Measurements from ENCODE around the gene APOBEC3A. TPM values are rescaled to one million over a fixed set of nuclear protein-coding genes. Genes with fewer than 3 reads are reported as not detected.

Gene APOBEC3A
- total RNA-seq, 1 donor, result not detected

DNA sequence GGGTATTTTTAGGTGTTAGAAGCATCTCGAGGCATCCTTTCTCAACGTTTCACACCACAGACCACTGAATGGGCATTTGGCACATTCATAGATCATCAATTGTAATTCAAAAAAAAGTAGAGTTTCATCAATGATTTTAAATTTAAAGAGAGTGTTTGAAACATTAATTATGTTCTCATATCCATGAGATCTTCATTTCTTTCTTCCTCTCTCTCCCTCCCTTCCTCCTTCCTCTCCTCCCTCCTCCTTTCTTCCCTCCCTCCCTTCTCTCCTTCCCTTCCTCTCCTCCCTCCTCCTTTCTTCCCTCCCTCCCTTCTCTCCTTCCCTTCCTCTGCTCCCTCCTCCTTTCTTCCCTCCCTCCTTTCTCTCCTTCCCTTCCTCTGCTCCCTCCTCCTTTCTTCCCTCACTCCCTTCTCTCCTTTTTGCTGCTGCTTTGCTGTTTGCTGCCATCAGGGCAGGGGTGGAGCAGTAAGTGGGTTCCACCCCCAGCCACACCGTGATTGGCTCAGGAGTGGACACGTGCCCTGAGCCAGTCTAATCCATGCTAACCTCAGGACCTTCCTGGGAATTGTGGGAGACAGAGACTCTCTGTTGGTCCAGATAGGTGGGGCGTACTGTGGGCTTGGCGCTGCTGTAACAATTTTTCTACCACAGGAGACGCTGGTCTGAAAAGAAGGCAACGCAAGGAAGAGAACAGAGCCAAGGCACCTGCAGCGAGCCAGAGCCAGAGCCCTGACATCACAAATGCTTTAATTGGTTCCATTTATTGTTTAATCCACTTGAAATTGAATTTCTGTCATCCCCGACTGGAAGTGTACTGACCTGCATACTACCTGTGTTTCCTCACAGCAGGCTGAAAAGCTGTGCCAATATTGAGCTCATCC is 33.7 kb upstream of the APOBEC3A start:
- DNase-seq (ENCODE audit: low read depth), result peak; percentile 92
- peak overlapping the region; percentile 52 for H3K4me3 ChIP-seq (ENCODE audit: low read depth, low read length)
- TF ChIP-seq, protein P1, sequence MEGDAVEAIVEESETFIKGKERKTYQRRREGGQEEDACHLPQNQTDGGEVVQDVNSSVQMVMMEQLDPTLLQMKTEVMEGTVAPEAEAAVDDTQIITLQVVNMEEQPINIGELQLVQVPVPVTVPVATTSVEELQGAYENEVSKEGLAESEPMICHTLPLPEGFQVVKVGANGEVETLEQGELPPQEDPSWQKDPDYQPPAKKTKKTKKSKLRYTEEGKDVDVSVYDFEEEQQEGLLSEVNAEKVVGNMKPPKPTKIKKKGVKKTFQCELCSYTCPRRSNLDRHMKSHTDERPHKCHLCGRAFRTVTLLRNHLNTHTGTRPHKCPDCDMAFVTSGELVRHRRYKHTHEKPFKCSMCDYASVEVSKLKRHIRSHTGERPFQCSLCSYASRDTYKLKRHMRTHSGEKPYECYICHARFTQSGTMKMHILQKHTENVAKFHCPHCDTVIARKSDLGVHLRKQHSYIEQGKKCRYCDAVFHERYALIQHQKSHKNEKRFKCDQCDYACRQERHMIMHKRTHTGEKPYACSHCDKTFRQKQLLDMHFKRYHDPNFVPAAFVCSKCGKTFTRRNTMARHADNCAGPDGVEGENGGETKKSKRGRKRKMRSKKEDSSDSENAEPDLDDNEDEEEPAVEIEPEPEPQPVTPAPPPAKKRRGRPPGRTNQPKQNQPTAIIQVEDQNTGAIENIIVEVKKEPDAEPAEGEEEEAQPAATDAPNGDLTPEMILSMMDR (IDR thresholded peaks at IDR 0.05; ENCODE audit: insufficient read depth, low read length), result peak; percentile 39

DNA sequence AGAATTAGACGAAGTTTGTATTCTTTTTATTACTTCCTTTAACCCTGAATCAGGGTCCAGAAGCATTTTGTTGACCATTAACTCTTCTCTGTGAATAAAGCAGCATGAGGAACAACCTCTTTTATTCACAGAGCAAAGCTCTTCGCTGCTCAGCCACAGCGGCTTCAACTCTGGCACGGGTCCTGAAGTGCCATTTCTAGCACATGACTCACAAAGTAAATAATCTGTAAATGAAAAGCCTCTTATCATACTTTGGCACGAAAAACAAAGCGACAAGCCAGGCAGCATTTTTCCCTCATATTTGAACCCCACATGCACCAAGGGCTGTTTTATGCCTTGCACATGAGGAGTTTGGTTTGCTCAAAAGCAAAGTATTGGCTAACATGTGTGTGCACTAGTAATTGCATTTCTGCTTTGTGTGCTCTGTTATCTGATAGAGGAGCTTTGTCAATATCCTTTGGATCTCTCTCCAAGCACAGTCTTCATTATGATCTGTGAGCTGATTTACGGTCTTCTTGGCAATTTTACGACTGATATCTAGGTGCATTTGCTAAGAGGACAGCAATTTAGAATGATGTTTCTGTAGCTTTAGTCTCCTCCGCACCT is 33.0 kb upstream of the APOBEC3A start:
- H3K4me3 ChIP-seq (ENCODE audit: low read depth, low read length), result peak overlapping the region; percentile 43
- TF ChIP-seq, protein P1 (IDR thresholded peaks at IDR 0.05; ENCODE audit: insufficient read depth, low read length), result no peak
- peak; percentile 98 for DNase-seq (ENCODE audit: low read depth)

DNA sequence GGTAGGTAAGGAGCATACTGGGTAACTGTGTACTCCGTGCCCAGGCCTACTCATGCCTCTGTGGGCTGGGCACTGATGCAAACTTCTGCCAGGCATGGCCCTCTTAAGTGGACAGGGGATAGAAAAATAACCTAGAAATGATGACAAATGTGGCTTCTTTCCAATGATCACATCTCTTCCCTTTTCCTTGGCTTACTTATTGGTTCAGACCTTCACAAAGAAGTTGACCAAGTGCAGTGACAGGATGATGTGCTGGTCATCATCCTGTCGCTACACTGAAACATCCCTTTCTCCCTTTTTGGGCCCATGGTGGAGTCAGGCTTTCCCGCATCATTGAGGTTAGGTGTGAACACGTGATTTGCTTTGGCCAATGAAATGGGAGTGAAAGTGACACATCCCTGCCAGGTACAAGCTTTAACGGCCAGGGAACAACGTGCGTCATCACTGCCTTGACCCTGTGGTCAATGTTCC is 31.8 kb upstream of the APOBEC3A start:
- DNase-seq (ENCODE audit: low read depth), result peak; percentile 29
- H3K4me3 ChIP-seq (ENCODE audit: low read depth, low read length), result no peak overlapping the region
- TF ChIP-seq, protein P1 (IDR thresholded peaks at IDR 0.05; ENCODE audit: insufficient read depth, low read length), result no peak

DNA sequence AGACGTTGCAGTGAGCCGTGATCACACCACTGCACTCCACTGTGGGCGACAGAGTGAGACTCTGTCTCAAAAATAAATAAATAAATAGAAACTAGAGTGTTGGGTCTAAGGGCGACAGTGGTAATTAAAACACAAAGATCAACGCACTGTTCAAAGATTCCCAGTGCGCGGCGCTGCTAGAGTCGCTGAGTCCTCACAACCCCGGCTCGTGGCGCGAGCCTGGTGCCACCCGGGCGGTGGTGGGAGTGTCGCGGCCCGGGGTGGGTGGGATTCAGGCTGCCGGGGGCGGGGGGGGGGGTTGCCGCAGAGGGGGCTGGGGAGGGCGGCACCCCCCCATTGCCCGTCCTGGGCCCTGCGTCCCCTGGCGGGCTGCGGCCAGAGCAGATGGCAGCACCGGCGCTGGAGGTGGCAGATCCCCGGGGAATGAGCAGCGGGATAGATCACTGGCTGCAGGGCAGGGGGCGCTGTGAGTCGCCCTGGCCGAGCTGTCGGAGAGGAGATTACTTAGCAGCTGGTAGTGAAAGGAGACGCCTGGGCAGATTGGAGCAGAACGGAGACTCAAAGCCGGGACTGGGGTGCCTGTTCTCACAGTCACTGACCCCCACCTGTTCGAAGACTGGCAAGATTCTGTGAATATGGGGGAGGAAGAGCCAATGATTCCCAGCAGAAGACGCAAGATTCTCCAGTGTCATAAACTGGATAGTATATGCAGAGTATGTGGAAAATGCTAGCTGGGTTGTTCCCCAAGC is 30.2 kb upstream of the APOBEC3A start:
- DNase-seq (ENCODE audit: low read depth), result peak; percentile 29
- H3K4me3 ChIP-seq (ENCODE audit: low read depth, low read length), result peak overlapping the region; percentile 31
- TF ChIP-seq, protein P1 (IDR thresholded peaks at IDR 0.05; ENCODE audit: insufficient read depth, low read length), result peak; percentile 63

DNA sequence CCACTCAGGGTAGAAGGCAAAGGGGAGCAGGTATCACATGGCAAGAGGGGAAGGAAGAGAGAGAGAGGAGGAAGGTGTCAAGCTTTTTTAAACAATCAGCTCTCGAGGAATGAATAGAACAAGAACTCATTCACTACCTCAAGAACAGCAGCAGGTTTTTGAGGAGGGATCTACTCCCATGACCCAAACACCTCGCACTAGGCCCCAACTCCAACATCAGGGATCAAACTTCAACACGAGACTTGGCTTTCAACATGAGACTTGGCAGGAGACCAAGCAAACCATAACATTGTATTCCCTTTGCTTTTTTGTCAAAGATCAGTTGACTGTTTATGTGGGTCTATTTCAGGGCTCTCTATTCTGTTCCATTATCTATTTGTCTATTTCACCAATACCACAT is 26.9 kb upstream of the APOBEC3A start:
- TF ChIP-seq, protein P1 (IDR thresholded peaks at IDR 0.05; ENCODE audit: insufficient read depth, low read length), result no peak
- no peak for DNase-seq (ENCODE audit: low read depth)
- no peak overlapping the region for H3K4me3 ChIP-seq (ENCODE audit: low read depth, low read length)

DNA sequence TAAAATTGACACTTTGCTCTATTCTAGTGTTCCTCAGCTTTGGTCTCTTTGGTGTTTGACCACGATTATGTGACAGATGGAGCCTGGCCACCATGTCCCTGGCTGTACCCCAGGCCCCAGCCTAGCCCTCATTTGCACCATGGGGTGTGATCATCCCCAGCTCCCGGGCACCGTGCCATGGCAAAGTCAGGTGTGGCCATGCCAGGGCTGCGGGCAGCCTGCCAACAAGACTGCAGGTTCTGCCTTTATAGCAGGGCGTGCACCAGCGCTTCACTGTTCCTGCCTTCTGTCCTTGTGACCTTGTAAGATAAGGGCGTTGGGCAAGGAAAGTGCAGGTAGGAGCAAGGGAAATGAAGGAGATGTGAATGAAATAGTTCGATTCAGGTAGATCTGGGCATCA is 22.4 kb upstream of the APOBEC3A start:
- TF ChIP-seq, protein P1 (IDR thresholded peaks at IDR 0.05; ENCODE audit: insufficient read depth, low read length), result no peak
- no peak overlapping the region for H3K4me3 ChIP-seq (ENCODE audit: low read depth, low read length)
- DNase-seq (ENCODE audit: low read depth), result no peak
